ENCODE measurements around the gene PUM1.
A peak's percentile ranks its signal among the peaks of the same experiment; 100 is the strongest.

The PUM1 gene

DNA sequence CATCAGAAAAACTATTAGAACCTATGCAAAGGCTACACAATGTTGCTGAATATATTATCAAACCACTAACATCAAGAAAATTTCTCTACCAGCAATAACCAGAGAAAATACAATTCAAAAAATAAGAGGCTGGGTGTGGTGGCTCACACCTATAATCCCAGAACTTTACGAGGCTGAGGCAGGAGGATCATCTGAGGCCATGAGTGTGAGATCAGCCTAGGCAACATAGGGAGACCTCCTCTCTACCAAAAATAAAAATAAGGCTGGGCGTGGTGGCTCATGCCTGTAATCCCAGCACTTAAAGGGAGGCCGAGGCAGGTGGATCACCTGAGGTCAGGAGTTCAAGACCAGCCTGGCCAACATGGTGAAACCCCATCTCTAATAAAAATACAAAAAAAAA, 16.9 kb upstream of the PUM1 start:
- TF ChIP-seq, protein P1, sequence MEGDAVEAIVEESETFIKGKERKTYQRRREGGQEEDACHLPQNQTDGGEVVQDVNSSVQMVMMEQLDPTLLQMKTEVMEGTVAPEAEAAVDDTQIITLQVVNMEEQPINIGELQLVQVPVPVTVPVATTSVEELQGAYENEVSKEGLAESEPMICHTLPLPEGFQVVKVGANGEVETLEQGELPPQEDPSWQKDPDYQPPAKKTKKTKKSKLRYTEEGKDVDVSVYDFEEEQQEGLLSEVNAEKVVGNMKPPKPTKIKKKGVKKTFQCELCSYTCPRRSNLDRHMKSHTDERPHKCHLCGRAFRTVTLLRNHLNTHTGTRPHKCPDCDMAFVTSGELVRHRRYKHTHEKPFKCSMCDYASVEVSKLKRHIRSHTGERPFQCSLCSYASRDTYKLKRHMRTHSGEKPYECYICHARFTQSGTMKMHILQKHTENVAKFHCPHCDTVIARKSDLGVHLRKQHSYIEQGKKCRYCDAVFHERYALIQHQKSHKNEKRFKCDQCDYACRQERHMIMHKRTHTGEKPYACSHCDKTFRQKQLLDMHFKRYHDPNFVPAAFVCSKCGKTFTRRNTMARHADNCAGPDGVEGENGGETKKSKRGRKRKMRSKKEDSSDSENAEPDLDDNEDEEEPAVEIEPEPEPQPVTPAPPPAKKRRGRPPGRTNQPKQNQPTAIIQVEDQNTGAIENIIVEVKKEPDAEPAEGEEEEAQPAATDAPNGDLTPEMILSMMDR (conservative IDR thresholded peaks at IDR 0.05), result no peak
- TF ChIP-seq ZFX (IDR thresholded peaks at IDR 0.05), result no peak
- H3K27ac ChIP-seq, result no peak overlapping the region

DNA sequence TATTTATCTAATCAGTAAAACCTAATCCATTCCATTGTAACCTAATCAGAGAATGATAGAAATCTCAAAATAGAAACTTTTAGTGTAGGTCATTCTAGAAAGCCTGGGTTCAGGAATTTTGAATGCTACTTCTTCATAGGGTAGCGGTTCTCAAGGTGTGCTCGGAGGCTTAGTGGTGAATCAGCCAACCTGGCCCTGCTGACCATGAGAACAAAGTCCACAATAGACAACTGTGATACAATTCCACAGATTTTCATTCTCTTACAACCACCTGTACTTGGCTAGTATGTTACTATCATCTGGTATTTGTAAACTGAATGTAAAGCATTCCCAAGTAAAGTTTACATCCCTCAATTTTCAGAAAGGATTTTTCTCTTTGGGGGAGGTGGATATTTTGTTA, 7.5 kb upstream of the PUM1 start:
- H3K27ac ChIP-seq, result no peak overlapping the region
- TF ChIP-seq, protein P1 (conservative IDR thresholded peaks at IDR 0.05), result no peak
- no peak for TF ChIP-seq ZFX (IDR thresholded peaks at IDR 0.05)

DNA sequence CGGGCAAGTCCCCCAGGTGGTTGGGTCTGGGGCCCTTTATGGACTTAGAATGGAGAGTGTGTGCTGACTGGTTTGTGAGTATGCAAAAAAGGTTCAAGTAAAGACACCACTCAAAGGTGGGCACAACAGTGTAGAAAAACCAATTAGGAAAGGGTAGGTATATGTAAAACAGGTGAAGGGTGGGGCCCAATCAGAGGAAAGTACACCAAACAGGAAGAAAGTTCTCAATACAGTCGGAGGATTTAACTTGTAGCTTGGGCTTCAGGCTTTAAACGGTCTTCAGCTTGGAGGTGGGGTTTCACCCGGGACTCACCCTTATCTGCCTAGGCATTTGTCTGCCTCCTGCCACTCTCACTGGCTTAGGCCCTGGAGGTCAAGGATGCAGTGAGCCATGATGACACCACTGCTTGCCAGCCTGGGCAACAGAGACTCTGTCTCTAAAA, 6.8 kb upstream of the PUM1 start:
- TF ChIP-seq, protein P1 (conservative IDR thresholded peaks at IDR 0.05), result no peak
- TF ChIP-seq ZFX (IDR thresholded peaks at IDR 0.05), result no peak
- H3K27ac ChIP-seq, result no peak overlapping the region

DNA sequence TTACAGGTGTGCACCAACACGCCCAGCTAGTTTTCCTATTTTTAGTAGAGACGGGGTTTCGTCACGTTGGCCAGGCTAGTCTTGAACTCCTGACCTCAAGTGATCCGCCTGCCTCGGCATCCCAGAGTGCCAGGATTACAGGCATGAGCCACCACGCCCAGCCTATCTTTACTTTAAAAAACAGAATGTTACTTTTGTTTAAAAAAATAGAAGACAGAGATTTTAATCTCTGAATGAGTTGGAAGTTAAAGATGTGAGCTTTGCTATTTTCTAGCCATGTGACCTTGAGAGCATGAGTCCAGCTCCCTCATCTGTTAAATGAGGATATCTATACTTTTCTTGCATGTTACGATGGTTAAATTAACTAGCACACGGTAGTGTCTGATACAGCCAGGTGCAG, 3.9 kb upstream of the PUM1 start:
- H3K27ac ChIP-seq, result no peak overlapping the region
- TF ChIP-seq, protein P1 (conservative IDR thresholded peaks at IDR 0.05), result no peak
- no peak for TF ChIP-seq ZFX (IDR thresholded peaks at IDR 0.05)

DNA sequence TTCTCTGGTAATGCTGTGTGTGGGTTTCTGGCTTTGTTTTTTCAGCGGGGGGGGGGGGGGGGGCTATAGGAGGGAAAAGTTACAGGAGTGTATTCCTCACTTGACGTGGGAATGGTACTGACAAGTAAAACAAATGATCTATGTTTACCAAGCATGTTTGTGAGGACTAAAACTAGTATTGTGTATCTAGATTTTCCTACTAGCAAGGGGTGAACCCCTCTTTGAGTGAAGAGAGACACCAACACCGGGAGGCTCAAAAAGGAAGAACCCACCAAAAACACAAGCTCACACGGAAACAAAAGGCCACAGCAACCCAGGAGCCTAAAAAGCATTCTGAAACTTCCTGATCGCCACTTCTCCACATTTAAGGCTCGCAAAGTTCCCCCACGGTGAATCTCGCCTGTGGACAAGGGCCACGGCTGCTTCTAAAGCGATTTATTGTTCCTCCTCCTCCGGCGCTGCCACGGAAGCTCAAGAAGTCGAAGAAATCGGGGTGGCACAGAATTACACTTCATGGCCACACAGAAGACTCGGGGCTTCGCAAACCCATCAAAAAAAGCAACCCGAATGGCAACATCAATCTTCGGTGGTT, 703 bp downstream of the PUM1 start:
- no peak for TF ChIP-seq ZFX (IDR thresholded peaks at IDR 0.05)
- TF ChIP-seq, protein P1 (conservative IDR thresholded peaks at IDR 0.05), result no peak
- peak overlapping the region; percentile 93 for H3K27ac ChIP-seq

DNA sequence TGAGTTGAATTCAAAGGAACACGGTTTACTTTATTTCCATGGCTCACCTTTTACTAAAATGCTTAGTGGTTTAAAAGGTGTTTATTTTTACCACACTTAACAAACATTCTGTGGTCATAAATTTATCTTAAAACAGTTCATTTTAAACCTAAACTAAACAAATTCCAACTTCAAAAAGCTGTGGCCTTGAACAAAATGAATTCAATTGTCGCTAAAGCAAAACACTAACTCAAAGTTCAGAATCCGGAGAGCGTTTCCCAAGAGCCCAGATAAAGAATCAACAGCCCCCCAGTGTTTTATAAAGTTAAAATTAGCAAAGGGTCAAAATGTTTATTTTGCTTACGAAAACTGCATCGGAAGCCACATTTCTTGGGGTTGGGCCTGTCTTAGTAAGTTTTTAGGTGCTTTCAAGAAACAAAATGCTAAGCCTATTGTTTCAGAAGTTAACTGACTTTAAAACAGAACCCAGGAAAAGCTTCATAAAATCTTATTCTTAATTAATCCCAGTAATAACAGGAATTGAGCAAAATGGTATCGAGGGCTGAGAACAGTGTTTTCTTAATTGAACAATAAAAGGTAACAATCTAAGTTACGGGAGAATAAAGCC, 1.3 kb downstream of the PUM1 start:
- H3K27ac ChIP-seq, result no peak overlapping the region
- no peak for TF ChIP-seq ZFX (IDR thresholded peaks at IDR 0.05)
- TF ChIP-seq, protein P1 (conservative IDR thresholded peaks at IDR 0.05), result no peak

DNA sequence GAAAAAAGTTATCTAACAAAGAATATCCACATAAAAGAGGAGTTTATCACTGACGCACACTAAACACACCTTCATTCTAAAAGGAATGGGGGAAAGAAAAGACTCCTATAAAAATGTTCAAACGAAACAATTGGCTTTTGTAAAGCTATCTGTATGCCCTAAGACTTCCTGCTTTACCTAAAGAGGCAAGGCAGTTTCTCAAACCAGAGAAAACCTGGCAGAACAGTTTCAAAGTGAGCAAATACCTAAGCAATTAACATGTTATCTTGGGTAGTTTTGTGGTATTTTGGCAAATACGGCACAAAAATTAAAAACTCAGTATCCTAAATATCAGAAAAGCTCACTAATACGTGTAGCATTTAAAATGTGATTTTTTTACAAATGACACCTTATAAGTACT, 1.9 kb downstream of the PUM1 start:
- TF ChIP-seq, protein P1 (conservative IDR thresholded peaks at IDR 0.05), result no peak
- TF ChIP-seq ZFX (IDR thresholded peaks at IDR 0.05), result no peak
- no peak overlapping the region for H3K27ac ChIP-seq
